Thyroid gland (tissue), 4 donors: ENCODE results near the gene AHNAK2. TPM values are rescaled to one million over a fixed set of nuclear protein-coding genes. Genes with fewer than 3 reads are reported as not detected.

ENCODE experiments used
- DNase-seq, 2 donors: peaks; one replicate each; pipeline ENCODE4 v3.0.0-alpha.2; 2019
- H3K27ac ChIP-seq, 3 donors: fragments of 200-600 bp; sonication (generic); 1 replicate in 2 of 3; 2 replicates in 1 of 3; pipeline ENCODE4 v1.5.1; 2016 to 2019; ENCODE audit warnings: mild to moderate bottlenecking in 1 of 3, moderate library complexity in 1 of 3
- H3K27me3 ChIP-seq: fragments of 200-600 bp; sonication (generic); one replicate; pipeline ENCODE4 v1.5.1; 2019
- H3K36me3 ChIP-seq, 2 donors: fragments of 200-600 bp; sonication (generic); one replicate each; pipeline ENCODE4 v1.5.1; 2016 to 2019
- H3K4me1 ChIP-seq, 2 donors: fragments of 200-600 bp; sonication (generic); one replicate each; pipeline ENCODE4 v1.5.1; 2017 to 2019
- H3K4me3 ChIP-seq, 3 donors: fragments of 200-600 bp; sonication (generic); replicated peaks in 1 of 3; 1 replicate in 2 of 3; 2 replicates in 1 of 3; pipeline ENCODE4 v1.5.1; 2016; ENCODE audit warnings: mild to moderate bottlenecking in 1 of 3
- H3K9me3 ChIP-seq: fragments of 200-600 bp; sonication (generic); one replicate; pipeline ENCODE4 v1.5.1; 2017
- POLR2A ChIP-seq, 2 donors: fragments of 450-650 bp; IDR thresholded peaks; one replicate each; pipeline ENCODE4 v1.6.1; 2017; ENCODE audit warnings: antibody characterized with exemption in 2 of 2, mild to moderate bottlenecking in 2 of 2, moderate library complexity in 1 of 2
- whole genome bisulfite sequencing, 2 donors: methylation state at CpG; one replicate each; pipeline ENCODE4 v1.1.5; 2017; 5-methylcytosine and 5-hydroxymethylcytosine counted together
- intact Hi-C: fragments of 100-400 bp; cut with DNase I; formaldehyde crosslinking; loops from one replicate; pipeline ENCODE4 v1.15.1; 2023
- total RNA-seq, 4 donors: library from RNA; depleted of rRNA; stranded (reverse); fragments of >200 nt; gene quantifications; one replicate each; pipeline ENCODE4 v1.2.3, GENCODE V29; 2016
- TF ChIP-seq, protein P1 (sequence below), 6 experiments: fragments of 200-600 bp in 3 of 6; fragments of 450-650 bp in 3 of 6; sonication (generic) in 3 of 6; IDR thresholded peaks; one replicate each; pipeline ENCODE4 v1.5.1; 2016 to 2019; ENCODE audit warnings: antibody characterized with exemption in 6 of 6, mild to moderate bottlenecking in 2 of 6, inconsistent platforms in 1 of 6, moderate library complexity in 1 of 6

AHNAK2 gene
- total RNA-seq, 4 donors from 2014 or later, result 3.7 to 12.5 (median 6.9) TPM

GRCh38 chr14:104900639-104901512, 77.3 kb downstream of the AHNAK2 start:
- DNase-seq, result no peak
- no peaks in the 10 kb centered on the region for H3K36me3 ChIP-seq
- TF ChIP-seq, protein P1, sequence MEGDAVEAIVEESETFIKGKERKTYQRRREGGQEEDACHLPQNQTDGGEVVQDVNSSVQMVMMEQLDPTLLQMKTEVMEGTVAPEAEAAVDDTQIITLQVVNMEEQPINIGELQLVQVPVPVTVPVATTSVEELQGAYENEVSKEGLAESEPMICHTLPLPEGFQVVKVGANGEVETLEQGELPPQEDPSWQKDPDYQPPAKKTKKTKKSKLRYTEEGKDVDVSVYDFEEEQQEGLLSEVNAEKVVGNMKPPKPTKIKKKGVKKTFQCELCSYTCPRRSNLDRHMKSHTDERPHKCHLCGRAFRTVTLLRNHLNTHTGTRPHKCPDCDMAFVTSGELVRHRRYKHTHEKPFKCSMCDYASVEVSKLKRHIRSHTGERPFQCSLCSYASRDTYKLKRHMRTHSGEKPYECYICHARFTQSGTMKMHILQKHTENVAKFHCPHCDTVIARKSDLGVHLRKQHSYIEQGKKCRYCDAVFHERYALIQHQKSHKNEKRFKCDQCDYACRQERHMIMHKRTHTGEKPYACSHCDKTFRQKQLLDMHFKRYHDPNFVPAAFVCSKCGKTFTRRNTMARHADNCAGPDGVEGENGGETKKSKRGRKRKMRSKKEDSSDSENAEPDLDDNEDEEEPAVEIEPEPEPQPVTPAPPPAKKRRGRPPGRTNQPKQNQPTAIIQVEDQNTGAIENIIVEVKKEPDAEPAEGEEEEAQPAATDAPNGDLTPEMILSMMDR (IDR thresholded peaks at IDR 0.05), result no peak
- TF ChIP-seq POLR2A (IDR thresholded peaks at IDR 0.05), result no peak
- H3K4me3 ChIP-seq, result no peak overlapping the region
- WGBS, 2 donors, result 85 to 90% methylated on average over 12 of the region's 12 CpGs
- H3K27ac ChIP-seq, result no peak overlapping the region
- no peaks in the 10 kb centered on the region for H3K9me3 ChIP-seq
- peaks cover 1 to 5% of the 10 kb centered on the region in 2 donors for H3K4me1 ChIP-seq
- H3K27me3 ChIP-seq, result no peaks in the 10 kb centered on the region
- intact Hi-C loops, result no loop called here

GRCh38 chr14:104899781-104900180, 78.4 kb downstream of the AHNAK2 start:
- H3K9me3 ChIP-seq, result no peaks in the 10 kb centered on the region
- peaks cover 12 to 15% of the 10 kb centered on the region in 2 donors for H3K4me1 ChIP-seq
- intact Hi-C loops, result no loop called here
- H3K27me3 ChIP-seq, result no peaks in the 10 kb centered on the region
- TF ChIP-seq, protein P1 (IDR thresholded peaks at IDR 0.05), result no peak
- no peak for TF ChIP-seq POLR2A (IDR thresholded peaks at IDR 0.05)
- 43 to 67% methylated on average over 2 of the region's 2 CpGs for WGBS, 2 donors
- no peak overlapping the region for H3K27ac ChIP-seq
- DNase-seq, result no peak
- no peak overlapping the region for H3K4me3 ChIP-seq
- H3K36me3 ChIP-seq, result no peaks in the 10 kb centered on the region

GRCh38 chr14:104898870-104899510, 79.2 kb downstream of the AHNAK2 start:
- H3K27ac ChIP-seq, result no peak overlapping the region

DNA sequence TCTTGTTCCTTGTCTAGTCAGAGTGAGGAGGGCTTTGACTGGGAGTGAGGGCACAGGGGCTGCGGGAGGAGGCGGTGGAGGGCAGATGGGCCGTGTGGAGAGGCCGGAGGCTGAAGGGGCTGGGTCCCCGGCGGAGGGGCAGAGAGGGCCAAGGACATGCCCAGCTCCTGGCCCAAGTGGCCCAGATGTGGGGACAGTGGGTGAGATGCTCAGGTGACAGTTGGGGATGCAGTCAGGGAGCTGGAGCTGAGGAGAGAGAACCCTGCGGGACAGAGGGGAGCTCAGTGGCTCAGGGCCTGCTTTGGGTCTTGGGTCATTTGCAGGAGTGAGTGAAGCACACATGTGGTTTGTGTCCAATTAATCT, 80.0 kb downstream of the AHNAK2 start:
- Histone ChIP-seq H3K4me1 (peaks cover 14 to 22% of the 10 kb centered on the region in 2 donors), H3K27me3 (no peaks in the 10 kb centered on the region), H3K27ac (no peak overlapping the region), H3K36me3 (no peaks in the 10 kb centered on the region), H3K4me3 (no peak overlapping the region), H3K9me3 (no peaks in the 10 kb centered on the region)
- TF ChIP-seq, protein P1 (IDR thresholded peaks at IDR 0.05), result no peak
- WGBS, 2 donors, result 95 to 96% methylated on average over 7 of the region's 7 CpGs
- DNase-seq, result no peak
- intact Hi-C loops, result no loop called here

More at GRCh38 chr14:104898870-104899510, 79.2 kb downstream of the AHNAK2 start:
- Histone ChIP-seq H3K36me3 (no peaks in the 10 kb centered on the region), H3K4me3 (no peak overlapping the region), H3K9me3 (no peaks in the 10 kb centered on the region), H3K4me1 (peaks cover 14 to 22% of the 10 kb centered on the region in 2 donors), H3K27me3 (no peaks in the 10 kb centered on the region)
- DNase-seq, result no peak
- 71 to 74% methylated on average over 24 of the region's 24 CpGs for WGBS, 2 donors
- TF ChIP-seq POLR2A (IDR thresholded peaks at IDR 0.05), result no peak
- TF ChIP-seq, protein P1 (IDR thresholded peaks at IDR 0.05), result no peak
- intact Hi-C loops, result no loop called here
